SIG-M5 (cell line): Measurements from ENCODE around the gene PFDN4.

Experiments used
- DNase-seq: peaks from one replicate; lab custom pipeline; 2025; lab: John Stamatoyannopoulos, UW

PFDN4 gene

GRCh38 chr20:54207743-54208547 is at the start of gene PFDN4:
PFDN4 (plus strand) TSS chr20:54208087; CDS start chr20:54208101, 14 bp downstream.
- no peak for DNase-seq

DNA sequence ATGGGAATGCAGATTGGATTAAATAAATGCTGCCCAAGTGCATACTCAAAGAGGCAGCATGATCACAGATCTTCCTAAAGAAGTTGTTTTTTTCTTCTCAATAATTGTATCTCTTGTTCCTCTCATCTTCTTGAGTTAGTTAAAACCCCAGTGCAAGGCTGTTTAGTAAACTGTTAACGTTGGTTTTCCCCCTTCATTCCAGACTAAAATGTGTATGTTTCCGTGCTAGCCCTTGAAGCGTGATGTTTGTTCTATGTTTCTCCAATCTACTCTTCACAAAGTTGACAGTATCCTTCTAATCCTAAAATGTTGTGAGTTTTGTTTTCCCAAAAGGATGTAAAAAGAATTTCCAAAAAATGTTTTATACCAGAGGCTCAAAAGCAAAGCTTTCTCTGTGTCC is 49.7 kb upstream of the PFDN4 start:
- no peak for DNase-seq

GRCh38 chr20:54158856-54159418 is 49.0 kb upstream of the PFDN4 start:
- DNase-seq, result no peak

DNA sequence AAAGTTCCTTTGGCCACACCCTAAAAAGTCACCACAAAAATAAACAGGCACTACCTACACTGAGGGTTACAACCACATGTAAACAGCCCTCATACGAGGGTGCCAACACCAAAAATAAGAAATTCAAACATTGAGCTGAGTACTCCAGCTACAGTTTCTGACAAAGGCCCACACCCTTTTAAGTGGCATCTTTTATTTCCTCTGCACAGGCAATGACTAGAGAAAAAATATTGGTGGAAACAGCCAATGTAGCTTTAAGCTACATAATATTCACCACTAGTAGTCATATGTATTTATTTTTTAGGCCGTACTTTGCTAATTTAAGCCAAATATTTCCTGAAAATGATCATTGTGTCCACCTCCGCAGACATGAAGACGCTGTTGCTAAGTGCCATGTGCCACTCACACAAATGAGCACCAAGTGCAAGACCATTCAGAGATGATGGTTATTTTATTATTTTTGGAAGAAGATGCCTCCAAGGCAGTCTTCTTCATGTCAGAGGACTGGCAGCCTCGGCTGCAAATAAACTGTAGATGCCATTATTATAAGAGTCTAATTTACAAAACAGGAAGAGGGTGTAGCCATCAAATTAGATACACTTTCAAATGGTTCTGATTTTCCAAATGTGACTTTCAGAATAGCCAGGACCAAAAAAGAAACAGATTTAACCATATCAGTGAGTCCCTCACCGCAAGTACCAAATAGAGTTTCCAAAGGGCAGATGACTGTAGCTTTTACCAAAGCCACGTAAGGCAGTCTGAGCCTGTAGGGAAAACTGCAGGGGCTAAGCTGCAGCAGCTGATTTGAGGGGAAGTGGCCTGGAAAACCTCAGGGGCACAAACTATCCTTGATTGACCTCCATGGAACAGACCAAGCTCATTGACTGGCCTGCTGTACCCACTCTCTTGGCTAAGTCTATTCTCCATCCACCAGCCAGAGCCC is 47.6 kb upstream of the PFDN4 start:
- no peak for DNase-seq

DNA sequence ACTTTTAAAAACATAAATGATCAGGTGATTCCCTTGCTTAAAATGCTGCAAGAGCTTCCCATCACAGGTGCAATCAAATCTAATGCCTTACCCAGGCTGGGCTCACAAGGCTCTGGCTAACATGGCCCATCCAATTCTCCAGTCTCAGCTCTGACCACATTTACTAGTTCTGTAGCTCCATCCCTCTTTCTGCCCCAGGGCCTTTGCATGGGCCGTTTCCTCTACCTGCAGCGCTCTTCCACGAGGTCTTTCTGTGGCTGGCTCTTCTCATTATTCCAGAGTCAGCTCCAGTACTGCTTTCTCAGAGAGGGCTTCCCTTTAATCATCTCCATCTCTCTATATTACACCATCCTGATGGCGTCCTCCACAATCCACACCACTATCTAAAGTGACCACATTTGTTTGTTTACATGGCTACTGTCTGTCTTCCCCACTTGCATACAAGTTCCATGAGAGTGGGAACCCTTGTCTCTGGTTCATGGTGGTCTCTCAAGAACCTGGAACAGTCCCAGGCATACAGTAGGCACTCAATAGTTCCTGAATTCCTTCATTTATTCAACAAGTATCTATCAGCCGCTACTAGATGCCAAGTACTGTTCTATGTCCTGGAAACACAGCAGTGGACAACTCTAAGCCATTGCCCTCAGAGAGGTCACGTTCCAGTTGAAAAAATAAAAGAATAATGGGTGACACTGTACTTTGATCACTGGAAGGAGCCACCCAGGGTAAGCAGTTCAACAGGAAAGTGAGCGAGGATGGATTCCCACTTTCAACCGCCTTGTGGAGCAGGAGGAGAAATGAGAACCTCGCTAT is 46.7 kb upstream of the PFDN4 start:
- DNase-seq, result no peak

DNA sequence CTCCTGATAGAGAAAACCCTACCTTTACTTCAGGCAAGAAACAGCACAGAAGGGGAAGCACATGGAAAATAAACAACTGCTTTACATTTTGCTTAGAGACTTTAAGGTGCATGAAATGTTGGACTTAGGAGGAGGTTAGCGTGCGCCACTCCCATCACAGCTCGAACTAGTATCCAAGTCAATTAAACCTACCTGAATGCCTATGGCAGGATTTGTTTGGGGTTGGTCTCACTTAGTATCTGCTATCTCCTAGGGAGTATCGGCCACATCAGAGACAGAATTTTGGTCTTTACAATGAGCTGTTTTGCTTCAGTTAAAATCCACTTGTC is 46.1 kb upstream of the PFDN4 start:
- DNase-seq, result no peak

DNA sequence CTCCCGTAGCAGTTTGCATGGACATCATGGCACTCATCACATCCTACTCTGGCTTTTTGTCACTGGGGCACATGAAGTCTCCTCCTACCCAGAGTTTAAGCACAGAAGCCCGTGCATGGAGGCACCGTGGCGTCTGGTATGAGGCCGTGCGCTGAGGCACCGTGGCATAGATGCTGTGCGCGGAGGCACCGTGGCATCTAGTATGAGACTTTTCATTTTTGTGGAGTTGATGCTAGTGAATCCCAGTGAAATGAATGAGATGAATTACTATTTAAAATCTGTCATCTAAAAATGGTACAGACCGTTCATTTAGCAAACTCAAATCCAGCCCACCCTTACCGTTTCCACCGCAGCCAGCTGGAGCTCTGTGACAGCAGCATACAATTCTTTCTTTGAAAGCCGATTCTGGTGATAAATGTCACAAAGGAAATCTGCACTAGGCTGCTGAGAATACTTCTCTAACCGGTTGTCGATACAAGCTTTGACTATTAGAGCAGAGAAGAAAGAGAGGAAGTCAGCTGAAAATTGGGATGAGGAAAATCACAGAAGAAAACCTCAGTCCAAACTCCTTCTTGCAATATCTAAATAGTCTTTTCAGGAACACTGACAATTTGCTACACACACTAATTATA is 45.4 kb upstream of the PFDN4 start:
- DNase-seq, result no peak

DNA sequence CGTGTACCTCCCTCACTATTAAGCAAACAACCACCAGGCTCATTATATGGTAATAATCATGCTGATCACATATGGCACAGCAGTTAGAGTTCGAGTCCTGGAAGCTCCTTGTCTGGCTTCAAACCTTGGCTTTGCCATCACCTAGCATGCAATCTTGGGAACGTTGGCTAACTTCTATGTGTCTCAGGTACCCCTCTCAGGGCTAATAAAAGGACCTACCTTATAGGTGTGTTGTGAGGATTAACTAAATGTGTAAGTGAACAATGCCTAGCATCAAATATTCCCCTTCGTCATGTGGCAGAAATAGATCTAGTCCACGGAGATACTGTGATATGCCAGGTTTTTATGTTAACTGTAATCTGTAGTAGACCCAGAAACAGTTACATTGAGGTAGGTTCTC is 44.5 kb upstream of the PFDN4 start:
- no peak for DNase-seq

DNA sequence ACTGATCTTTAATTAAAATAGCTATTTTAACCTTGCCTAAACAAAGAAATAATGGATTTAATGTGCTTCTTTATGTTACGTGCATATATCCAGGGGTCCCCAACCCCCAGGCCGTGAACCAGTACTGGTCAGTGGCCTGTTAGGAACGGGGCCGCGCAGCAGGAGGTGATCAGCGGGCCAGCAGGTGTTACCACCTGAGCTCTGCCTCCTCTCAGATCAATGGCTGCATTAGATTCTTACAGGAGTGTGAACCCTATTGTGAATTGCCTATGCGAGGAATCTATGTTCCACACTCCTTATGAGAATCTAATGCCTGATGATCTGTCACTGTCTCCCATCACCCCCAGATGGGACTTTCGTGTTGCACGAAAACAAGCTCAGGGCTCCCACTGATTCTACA is 42.9 kb upstream of the PFDN4 start:
- DNase-seq, result no peak

DNA sequence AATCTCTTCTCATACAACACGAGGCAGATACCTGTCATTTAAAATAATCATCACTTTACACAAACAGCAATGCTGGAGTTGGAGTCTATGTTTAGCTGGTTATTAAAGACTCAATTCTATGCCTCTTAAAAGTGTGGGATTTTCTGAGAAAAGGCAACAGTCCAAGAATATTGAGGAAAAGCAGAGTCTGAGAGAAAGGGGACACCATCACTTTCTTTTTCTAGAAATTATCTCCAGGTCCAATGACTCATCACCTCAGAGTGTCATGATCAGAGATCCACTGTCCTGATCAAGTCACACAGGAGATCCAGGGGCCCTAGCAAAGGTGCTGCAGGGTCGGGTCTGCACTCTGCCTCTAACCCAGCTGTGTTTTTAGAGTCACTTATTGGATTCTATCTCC is 42.1 kb upstream of the PFDN4 start:
- no peak for DNase-seq

GRCh38 chr20:54166987-54167662 is 40.8 kb upstream of the PFDN4 start:
- DNase-seq, result no peak

- no peak for DNase-seq
These were observed 39.7 kb upstream of the PFDN4 start for GRCh38 chr20:54167909-54168872.

DNA sequence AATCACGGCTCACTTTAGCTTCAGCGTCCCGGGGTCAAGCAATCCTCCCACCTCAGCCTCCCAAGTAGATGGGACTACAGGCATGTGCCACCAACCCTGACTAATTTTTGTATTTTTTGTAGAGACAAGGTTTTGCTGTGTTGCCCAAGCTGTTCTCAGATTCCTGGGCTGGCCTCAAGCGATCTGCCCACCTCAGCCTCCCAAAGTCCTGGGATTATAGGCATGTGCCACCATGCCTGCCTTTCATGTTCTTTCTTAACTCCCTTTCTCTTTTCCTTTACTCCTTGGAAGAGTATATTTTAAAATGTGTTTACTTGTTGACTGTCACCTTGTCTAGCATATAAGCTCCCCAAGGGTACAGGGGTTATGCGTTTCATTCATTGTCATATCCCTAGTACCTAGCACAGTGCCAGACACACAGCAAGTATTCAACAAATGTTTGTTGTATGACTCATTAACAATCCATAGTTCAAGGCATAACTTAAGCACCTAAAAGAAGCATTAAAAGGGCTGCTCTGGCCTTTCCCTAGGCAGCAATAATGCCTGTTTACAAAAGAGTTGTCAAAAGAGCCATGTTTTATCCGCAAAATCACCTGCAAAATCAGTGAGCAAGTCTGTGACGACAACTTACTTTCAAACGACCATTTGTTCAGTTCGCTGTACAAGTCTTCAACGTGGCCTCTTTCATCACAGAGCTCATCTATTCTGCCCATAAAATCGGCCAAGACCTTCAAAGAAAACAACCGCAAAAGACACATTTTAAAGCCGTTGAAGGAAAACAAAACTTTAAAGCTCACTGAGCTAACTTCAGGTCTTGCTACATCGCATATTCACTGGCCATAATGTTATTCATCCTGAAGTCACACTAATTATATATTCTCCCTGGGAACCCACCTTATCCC is 38.7 kb upstream of the PFDN4 start:
- DNase-seq, result no peak

- no peak for DNase-seq
These were observed 37.8 kb upstream of the PFDN4 start for GRCh38 chr20:54170026-54170471.

DNA sequence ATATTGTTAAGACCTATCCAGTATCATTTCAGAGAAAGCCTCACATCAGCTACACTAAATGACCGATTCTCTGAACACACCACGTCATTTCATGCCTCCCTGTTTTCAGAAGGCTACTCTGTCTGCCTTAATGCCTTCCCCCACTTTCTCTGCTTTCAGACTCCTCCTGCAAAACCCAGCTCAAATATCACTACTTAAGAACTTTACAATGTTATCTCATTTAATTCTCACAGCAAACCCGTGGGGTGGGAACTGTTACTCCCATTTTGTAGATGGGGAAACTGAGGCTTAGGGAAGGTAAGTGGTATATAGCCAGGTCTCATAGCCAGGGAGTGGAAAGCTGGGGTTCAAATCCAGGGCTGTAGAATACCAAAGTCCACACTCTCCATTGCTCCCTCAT is 36.9 kb upstream of the PFDN4 start:
- DNase-seq, result no peak

GRCh38 chr20:54172532-54172855 is 35.4 kb upstream of the PFDN4 start:
- no peak for DNase-seq

DNA sequence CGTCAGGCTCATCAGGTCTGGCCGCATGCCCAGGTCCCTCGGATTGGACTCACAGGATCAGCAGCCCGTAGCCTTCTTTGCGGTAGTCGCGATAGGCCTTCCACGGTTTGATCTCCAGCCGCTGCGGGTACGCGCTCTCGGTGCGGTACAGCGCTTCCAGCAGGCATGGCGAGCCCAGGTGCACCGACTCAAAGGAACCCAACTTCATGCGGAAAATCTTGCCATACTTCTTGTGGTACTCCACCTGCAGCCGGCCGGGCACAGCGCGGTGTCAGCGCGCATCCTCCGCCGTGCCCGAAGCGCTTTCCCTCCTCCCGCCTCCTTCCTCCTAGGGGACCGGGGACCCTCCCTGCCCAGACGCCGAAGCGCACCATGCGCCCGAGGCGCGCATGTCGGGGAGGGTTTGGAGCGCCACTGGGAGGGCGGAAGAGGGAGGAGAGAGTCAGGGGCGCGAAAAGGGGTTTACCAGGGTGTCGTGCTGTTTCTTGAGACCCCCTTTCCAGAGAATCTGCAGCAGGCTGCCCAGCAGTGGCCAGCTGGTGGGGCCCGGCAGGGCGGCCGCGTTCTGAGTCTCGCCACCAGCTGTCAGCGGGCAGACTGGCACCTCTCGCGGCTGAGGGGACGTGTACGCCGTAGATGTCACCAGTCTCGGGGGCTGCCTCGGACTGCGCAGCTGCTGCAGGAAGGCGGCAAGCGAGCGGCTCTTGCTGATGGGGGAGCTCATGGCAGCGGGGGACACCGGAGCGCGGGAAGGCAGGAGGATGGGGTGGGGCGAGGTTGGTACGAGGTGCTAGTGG is 34.8 kb upstream of the PFDN4 start:
- DNase-seq, result no peak
